ENCODE measurements around the gene AAK1.
"Not testable (repeated sequence)": the region's sequence is repeated elsewhere in the genome, so short reads cannot be mapped to it uniquely, and the experiment has no call there.

The AAK1 gene

GRCh38 chr2:69615969-69616368, 27.6 kb downstream of the AAK1 start:
- CTCF ChIA-PET, result interaction anchor here (1.0 to 3.1 kb wide), 5 partner anchors 12 to 237 kb away, joined by 3 to 11 read pairs (median 3); no protein-coding TSS in a partner anchor
- POLR2A ChIA-PET, result no interaction called here
- no peak for DNase-seq (ENCODE audit: extremely low spot score)
- TF ChIP-seq CTCF (IDR thresholded peaks at IDR 0.05; ENCODE audit: control extremely low read depth, extremely low read depth, low read depth, missing control alignments), result no peak

- no peak for DNase-seq (ENCODE audit: extremely low spot score)
- no peak for TF ChIP-seq CTCF (IDR thresholded peaks at IDR 0.05; ENCODE audit: control extremely low read depth, extremely low read depth, low read depth, missing control alignments)
- ChIA-PET CTCF (interaction anchor here (0.9 to 3.1 kb wide), 6 partner anchors 12 to 237 kb away, joined by 3 to 11 read pairs (median 3); partner anchors contain the start of gene AAK1), POLR2A (no interaction called here)
Measured at GRCh38 chr2:69615078-69615625, 28.4 kb downstream of the AAK1 start.

GRCh38 chr2:69612707-69613106, 30.8 kb downstream of the AAK1 start:
- POLR2A ChIA-PET, result no interaction called here
- CTCF ChIA-PET, result interaction anchor here (1.2 to 1.7 kb wide), 4 partner anchors 9 to 47 kb away, joined by 3 to 5 read pairs (median 4); no protein-coding TSS in a partner anchor
- no peak for DNase-seq (ENCODE audit: extremely low spot score)
- TF ChIP-seq CTCF (IDR thresholded peaks at IDR 0.05; ENCODE audit: control extremely low read depth, extremely low read depth, low read depth, missing control alignments), result no peak

- no peak for DNase-seq (ENCODE audit: extremely low spot score)
- TF ChIP-seq CTCF (IDR thresholded peaks at IDR 0.05; ENCODE audit: control extremely low read depth, extremely low read depth, low read depth, missing control alignments), result no peak
- ChIA-PET POLR2A (no interaction called here), CTCF (interaction anchor here (1.2 kb wide), 1 partner anchor 46 kb away, joined by 3 read pairs; no protein-coding TSS in a partner anchor)
Measured at GRCh38 chr2:69612200-69612599, 31.3 kb downstream of the AAK1 start.

- DNase-seq (ENCODE audit: extremely low spot score), result no peak
- TF ChIP-seq CTCF (IDR thresholded peaks at IDR 0.05; ENCODE audit: control extremely low read depth, extremely low read depth, low read depth, missing control alignments), result no peak
- CTCF ChIA-PET, result interaction anchor here (0.6 to 1.6 kb wide), 2 partner anchors 10 to 117 kb away, joined by 3 to 4 read pairs; no protein-coding TSS in a partner anchor
- POLR2A ChIA-PET, result interaction anchor here (0.6 kb wide), 1 partner anchor 461 kb away, joined by 6 read pairs; no protein-coding TSS in a partner anchor
Measured at GRCh38 chr2:69608109-69608508, 35.4 kb downstream of the AAK1 start.

GRCh38 chr2:69606771-69607170, 36.8 kb downstream of the AAK1 start:
- POLR2A ChIA-PET; DNase-seq (ENCODE audit: extremely low spot score): not testable (repeated sequence)
- CTCF ChIA-PET, result interaction anchor here (1.0 to 1.9 kb wide), 3 partner anchors 21 to 118 kb away, joined by 3 to 7 read pairs (median 4); no protein-coding TSS in a partner anchor

- POLR2A ChIA-PET, result no interaction called here
- CTCF ChIA-PET, result interaction anchor here (1.9 to 2.5 kb wide), 2 partner anchors 39 kb away, joined by 7 to 12 read pairs; no protein-coding TSS in a partner anchor
Measured at GRCh38 chr2:69605284-69605683, 38.3 kb downstream of the AAK1 start.

More at GRCh38 chr2:69605284-69605683, 38.3 kb downstream of the AAK1 start:
- DNase-seq (ENCODE audit: extremely low spot score), result no peak
- no peak for TF ChIP-seq CTCF (IDR thresholded peaks at IDR 0.05; ENCODE audit: control extremely low read depth, extremely low read depth, low read depth, missing control alignments)
